Raji (cell line): Measurements from ENCODE around the gene FAM177B.

Experiments used
- POLR2A ChIP-seq: IDR thresholded peaks from 2 replicates; pipeline ENCODE4 v1.6.1; 2011; ENCODE audit warnings: low read depth, low read length, control low read depth; ENCODE audit not compliant: insufficient read depth

FAM177B gene

GRCh38 chr1:222736972-222737371 is at the start of gene FAM177B:
Gene FAM177B, plus strand, starts transcription at chr1:222737202. Its CDS starts 9,344 bp downstream, at chr1:222746546.
- no peak for TF ChIP-seq POLR2A

DNA sequence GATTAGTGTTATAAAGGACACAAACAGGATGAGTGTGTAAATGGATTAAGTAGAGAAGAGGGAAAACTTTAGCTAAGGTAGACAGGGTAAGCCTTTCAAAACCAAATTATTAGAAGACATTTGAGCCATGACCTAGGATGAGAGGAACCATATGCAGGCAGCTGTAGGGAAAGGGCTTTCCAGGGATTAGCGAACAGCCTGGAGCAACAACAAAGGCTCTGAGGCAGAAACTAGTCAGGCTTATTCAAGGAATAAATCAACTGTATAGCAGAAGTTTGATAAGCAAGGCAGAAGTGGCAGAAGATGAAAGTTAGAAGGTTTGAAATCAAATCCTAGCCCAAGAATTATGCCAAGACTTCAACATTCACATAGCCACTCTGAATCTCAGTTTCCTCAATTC is 46.0 kb upstream of the FAM177B start:
- TF ChIP-seq POLR2A: no peak

- TF ChIP-seq POLR2A: no peak
These were observed 42.1 kb upstream of the FAM177B start for GRCh38 chr1:222694927-222695326.

GRCh38 chr1:222696741-222697140 is 40.3 kb upstream of the FAM177B start:
- no peak for TF ChIP-seq POLR2A

DNA sequence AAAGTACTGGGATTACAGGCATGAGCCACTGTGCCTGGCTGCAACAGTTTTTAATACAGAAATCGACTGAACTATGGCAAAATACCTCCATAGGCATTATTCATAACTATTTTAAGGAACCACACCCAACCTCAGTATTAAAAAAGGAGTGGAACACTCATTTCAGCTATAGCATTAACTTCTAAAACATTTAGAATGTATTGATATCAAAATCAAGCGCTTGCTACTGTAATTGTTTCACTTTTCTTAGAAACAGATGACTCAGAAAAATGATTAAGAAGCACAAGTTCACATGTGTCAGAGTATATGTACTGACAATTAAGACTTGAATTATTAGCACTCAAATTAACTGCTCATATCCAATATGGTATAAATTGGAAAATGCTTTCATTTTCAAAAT is 39.8 kb upstream of the FAM177B start:
- TF ChIP-seq POLR2A: no peak

- no peak for TF ChIP-seq POLR2A
These were observed 39.2 kb upstream of the FAM177B start for GRCh38 chr1:222697826-222698225.

GRCh38 chr1:222702210-222702609 is 34.8 kb upstream of the FAM177B start:
- no peak for TF ChIP-seq POLR2A

DNA sequence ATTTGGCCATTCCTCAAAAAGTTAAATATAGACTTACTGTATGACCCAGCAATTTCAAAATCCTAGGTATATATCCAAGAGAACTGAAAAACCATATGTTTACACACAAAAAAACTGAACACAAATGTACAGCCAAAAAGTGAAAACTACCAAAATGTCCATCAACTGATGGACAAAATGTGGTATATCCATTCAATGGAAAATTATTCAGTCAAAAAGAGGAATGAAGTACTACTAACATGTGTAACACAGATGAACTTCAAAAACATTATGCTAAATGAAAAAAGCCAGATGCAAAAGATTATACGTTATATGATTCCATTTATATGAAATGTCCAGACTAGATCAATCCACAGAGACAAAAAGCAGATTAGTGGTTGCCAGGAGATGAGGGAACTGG is 32.7 kb upstream of the FAM177B start:
- TF ChIP-seq POLR2A: no peak

- TF ChIP-seq POLR2A: no peak
These were observed 30.2 kb upstream of the FAM177B start for GRCh38 chr1:222706815-222707214.

DNA sequence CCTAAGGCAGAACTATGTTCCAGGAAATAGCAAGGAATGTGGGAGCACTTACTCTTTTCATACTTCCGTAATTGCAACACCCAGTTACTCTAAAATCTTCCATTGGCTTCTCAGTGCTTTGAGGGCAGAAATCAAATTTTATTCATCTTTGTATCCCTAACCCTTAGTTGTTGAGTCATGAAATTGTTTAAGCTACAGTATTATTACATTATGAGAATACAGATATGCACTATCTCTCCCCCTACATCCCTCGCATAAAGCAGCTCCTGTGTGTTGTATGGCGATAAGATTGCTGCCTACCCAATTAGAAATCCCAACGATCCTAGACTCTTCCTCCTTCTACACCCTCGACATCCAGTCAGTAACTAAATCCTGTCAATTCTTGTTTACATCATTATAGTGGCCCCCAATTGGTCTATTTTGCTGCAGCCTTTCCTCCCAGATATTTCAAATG is 27.3 kb upstream of the FAM177B start:
- TF ChIP-seq POLR2A: no peak

GRCh38 chr1:222711319-222712252 is 25.4 kb upstream of the FAM177B start:
- 0 out of 2 replicates have a peak, but pooled peaks have one; percentile 15 for TF ChIP-seq POLR2A

DNA sequence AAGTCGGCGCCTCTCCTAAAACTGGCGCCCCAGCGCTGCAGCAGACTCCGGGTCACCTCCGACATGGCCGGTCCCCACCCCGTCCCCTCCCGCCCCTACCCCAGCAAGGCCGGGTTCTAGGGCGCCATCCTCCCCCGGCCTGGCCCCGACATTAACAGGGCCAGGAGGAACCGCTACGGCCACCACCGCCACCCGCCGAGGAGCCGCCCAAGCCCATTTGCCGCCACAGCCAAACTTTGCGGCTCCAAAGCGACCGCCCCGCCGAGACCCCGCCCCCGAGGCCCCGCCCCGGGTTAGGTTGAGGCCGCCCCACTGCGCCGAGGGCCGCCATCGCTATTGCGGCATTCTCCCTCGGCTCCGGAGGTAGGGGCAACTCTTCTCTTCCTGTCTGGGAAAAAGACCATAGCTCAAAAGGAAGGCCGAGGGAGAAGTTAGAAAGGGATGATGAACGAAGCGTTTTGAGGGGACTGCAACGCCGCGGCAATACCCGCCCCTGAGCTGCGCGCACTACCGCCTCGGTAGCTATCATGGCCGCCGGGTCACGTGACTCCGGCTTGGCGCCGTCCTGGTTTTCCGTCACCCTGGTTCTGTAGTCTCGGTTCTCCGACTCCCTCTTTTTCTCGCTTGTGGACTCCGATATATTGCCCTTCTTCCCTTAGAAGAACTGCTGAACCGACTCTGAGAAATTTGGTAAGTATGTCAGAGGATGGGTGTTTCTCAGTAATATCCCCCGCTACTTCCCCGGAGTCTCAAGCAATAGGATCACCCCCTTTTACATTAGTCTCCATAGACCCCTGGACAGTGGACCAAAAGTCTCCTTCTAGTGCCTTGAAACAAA is 24.5 kb upstream of the FAM177B start, which contains the start of the genes AIDA and BROX:
Gene AIDA, minus strand, starts transcription at position 239 of the 838 bp plus-strand sequence. Its CDS starts 174 bp downstream, at position 65.
Gene BROX, plus strand, starts transcription at position 312 of the 838 bp plus-strand sequence. CDS start 3,136 bp downstream, outside the sequence.
- 0 out of 2 replicates have a peak, but pooled peaks have one; percentile 48 for TF ChIP-seq POLR2A

GRCh38 chr1:222713091-222713961 is 23.7 kb upstream of the FAM177B start:
- peak; percentile 62 for TF ChIP-seq POLR2A

- no peak for TF ChIP-seq POLR2A
These were observed 20.6 kb upstream of the FAM177B start for GRCh38 chr1:222716393-222716792.
